Pancreas (tissue), 10 donors: Measurements from ENCODE around the gene FAM241A. TPM values are rescaled to one million over a fixed set of nuclear protein-coding genes. Genes with fewer than 3 reads are reported as not detected.
"Not testable (repeated sequence)": the region's sequence is repeated elsewhere in the genome, so short reads cannot be mapped to it uniquely, and the experiment has no call there.

Experiments used
- ATAC-seq, 4 donors: fragments of 200-7000 bp; cut with Tn5 transposase; one replicate each; pipeline versions ENCODE4 v1.8.0 to v1.9.1; 2020; ENCODE audit warnings: mild to moderate bottlenecking in 4 of 4, moderate library complexity in 4 of 4
- DNase-seq, 6 donors: peaks; one replicate each; pipeline ENCODE4 v3.0.0-alpha.2; 2020
- FAIRE-seq: peaks from 2 replicates; lab custom pipeline; 2012; peaks lifted over from hg19 to GRCh38; lab: Jason Lieb, UNC
- H3K27ac ChIP-seq, 4 donors: fragments of 200-600 bp; sonication (generic); 1 replicate in 3 of 4; 2 replicates in 1 of 4; pipeline versions ENCODE4 v1.5.0 to v1.8.0; 2020
- H3K27me3 ChIP-seq, 4 donors: fragments of 200-600 bp; one replicate each; pipeline ENCODE4 v1.8.0; 2021
- H3K36me3 ChIP-seq, 3 donors: fragments of 200-600 bp; sonication (generic) in 1 of 3; one replicate each; pipeline versions ENCODE4 v1.5.0 to v1.8.0; 2020 to 2021
- H3K4me1 ChIP-seq, 3 donors: fragments of 200-600 bp; one replicate each; pipeline ENCODE4 v1.8.0; 2021
- H3K4me3 ChIP-seq, 4 donors: fragments of 200-600 bp; sonication (generic) in 2 of 4; one replicate each; pipeline versions ENCODE4 v1.5.0 to v1.8.0; 2020 to 2021
- H3K9me3 ChIP-seq, 4 donors: fragments of 200-600 bp; one replicate each; pipeline ENCODE4 v1.8.0; 2021
- CTCF ChIP-seq, 4 donors: fragments of 200-600 bp; sonication (generic) in 3 of 4; IDR thresholded peaks; one replicate each; pipeline versions ENCODE4 v1.5.0 to v1.8.0; 2021; ENCODE audit warnings: antibody characterized with exemption in 4 of 4
- WGBS, 2 donors: extraction: QIAGEN DNeasy Blood & Tissue Kit; methylation state at CpG; one replicate each; pipeline ENCODE4 v1.1.7; 2013; 5-methylcytosine and 5-hydroxymethylcytosine counted together
- intact Hi-C, 3 donors: fragments of 100-400 bp; cut with DNase I; formaldehyde crosslinking; loops; one replicate each; pipeline versions ENCODE4 v1.11.1 to v1.14.2; 2022
- polyA plus RNA-seq, 2 donors: library from polyadenylated mRNA; stranded (reverse); fragments of 200-250 nt; gene quantifications; one replicate each; pipeline ENCODE4 v1.2.3, GENCODE V29; 2013
- total RNA-seq, 6 donors: library from RNA; stranded (reverse); fragmentation: NEBNext Ultra II Directional in 4 of 6; extraction: Animal tissue kit (Norgen Biotek cat#: 25700) in 4 of 6; gene quantifications; one replicate each; pipeline versions ENCODE4 v1.2.1 to v1.2.4, GENCODE V29; 2021 to 2023
- donor health status: healthy with polysubstance abuse.
- donor health status: DM: no; HTN: no; CAD: no; lungs with moderate emphysema.
- donor health status: DM: no; HTN: no; CAD: no.
- donor health status: control.
- donor health status: control.
- donor health status: Bipolar disorder and iron deficiency.
- donor health status: DM: yes; HTN: yes; CAD: no.
- donor health status: DM: no; HTN: no; CAD: no.
- donor health status: DM: no; HTN: no; CAD: no.
- donor health status: DM: yes; HTN: yes; CAD: no.

The FAM241A gene
- total and polyA plus RNA-seq, 8 donors = 0.51 to 1.4 (median 0.93) TPM

GRCh38 chr4:112170451-112170993, 25.3 kb downstream of the FAM241A start:
- no peak for FAIRE-seq

GRCh38 chr4:112171051-112171763, 26.0 kb downstream of the FAM241A start:
- H3K36me3 ChIP-seq, H3K27ac ChIP-seq, ATAC-seq, DNase-seq, H3K27me3 ChIP-seq, H3K9me3 ChIP-seq, H3K4me3 ChIP-seq, FAIRE-seq, H3K4me1 ChIP-seq, intact Hi-C loops: not testable (repeated sequence)
- 93 to 95% methylated on average over 16 of the region's 16 CpGs for WGBS, 2 donors

More at GRCh38 chr4:112170451-112170993, 25.3 kb downstream of the FAM241A start:
- WGBS, 2 donors = 87 to 89% methylated on average over 3 of the region's 3 CpGs
- intact Hi-C loops = no loop called here
- ATAC-seq (no peak), DNase-seq (no peak)
- no peaks in the 10 kb centered on the region for H3K36me3 ChIP-seq
- H3K9me3 ChIP-seq = no peaks in the 10 kb centered on the region
- no peak overlapping the region for H3K4me3 ChIP-seq
- H3K27me3 ChIP-seq = no peaks in the 10 kb centered on the region
- no peaks in the 10 kb centered on the region for H3K4me1 ChIP-seq
- H3K27ac ChIP-seq = no peak overlapping the region
- TF ChIP-seq CTCF (IDR thresholded peaks at IDR 0.05) = no peak

- no peak for ATAC-seq
- intact Hi-C loops = no loop called here
- Histone ChIP-seq H3K36me3 (no peaks in the 10 kb centered on the region), H3K9me3 (no peaks in the 10 kb centered on the region), H3K4me1 (no peaks in the 10 kb centered on the region), H3K27ac (no peak overlapping the region), H3K27me3 (no peaks in the 10 kb centered on the region), H3K4me3 (no peak overlapping the region)
- FAIRE-seq = no peak
- WGBS, 2 donors = 73 to 76% methylated on average over 1 of the region's 1 CpG
- no peak for DNase-seq
- no peak for TF ChIP-seq CTCF (IDR thresholded peaks at IDR 0.05)
These were observed 26.9 kb downstream of the FAM241A start for GRCh38 chr4:112172180-112172579.

- no peak for FAIRE-seq
- WGBS, 2 donors = 88 to 90% methylated on average over 8 of the region's 8 CpGs
- Histone ChIP-seq H3K27ac (no peak overlapping the region), H3K4me3 (no peak overlapping the region), H3K9me3 (no peaks in the 10 kb centered on the region), H3K4me1 (no peaks in the 10 kb centered on the region), H3K36me3 (no peaks in the 10 kb centered on the region), H3K27me3 (no peaks in the 10 kb centered on the region)
- intact Hi-C loops = no loop called here
- no peak for DNase-seq
- TF ChIP-seq CTCF (IDR thresholded peaks at IDR 0.05) = no peak
- ATAC-seq = no peak
These were observed 28.6 kb downstream of the FAM241A start for GRCh38 chr4:112173593-112174558.

GRCh38 chr4:112175840-112176239, 30.6 kb downstream of the FAM241A start:
- FAIRE-seq (no peak), DNase-seq (no peak), ATAC-seq (no peak)
- 76 to 79% methylated on average over 4 of the region's 4 CpGs for WGBS, 2 donors
- Histone ChIP-seq H3K9me3 (no peaks in the 10 kb centered on the region), H3K4me1 (no peaks in the 10 kb centered on the region), H3K27me3 (no peaks in the 10 kb centered on the region), H3K4me3 (no peak overlapping the region), H3K27ac (no peak overlapping the region), H3K36me3 (no peaks in the 10 kb centered on the region)
- no peak for TF ChIP-seq CTCF (IDR thresholded peaks at IDR 0.05)
- intact Hi-C loops = no loop called here
